ENCODE data around the gene ACAD8.

The ACAD8 gene

GRCh38 chr11:134290646-134291045 lies 37.3 kb downstream of the ACAD8 start:
- no peak for DNase-seq (ENCODE audit: low spot score)

DNA sequence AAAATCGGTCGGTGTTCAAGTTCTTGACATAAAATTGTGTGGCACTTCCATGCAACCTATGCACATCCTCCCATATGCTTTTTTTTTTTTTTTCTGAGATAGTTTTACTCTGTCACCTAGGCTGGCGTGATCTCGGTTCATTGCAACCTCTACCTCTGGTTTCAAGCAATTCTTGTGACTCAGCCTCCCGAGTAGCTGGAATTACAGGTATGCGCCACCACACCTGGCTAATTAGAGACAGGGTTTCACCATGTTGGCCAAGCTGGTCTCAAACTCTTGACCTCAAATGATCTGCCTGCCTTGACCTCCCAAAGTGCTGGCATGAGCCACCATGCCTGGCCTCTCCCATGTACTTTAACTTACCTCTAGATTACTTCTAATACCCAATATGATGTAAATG lies 37.8 kb downstream of the ACAD8 start:
- DNase-seq (ENCODE audit: low spot score) = no peak

- no peak for DNase-seq (ENCODE audit: low spot score)
Observed at GRCh38 chr11:134292661-134293060, 39.3 kb downstream of the ACAD8 start.

GRCh38 chr11:134293119-134294113 lies 40.0 kb downstream of the ACAD8 start:
- no peak for DNase-seq (ENCODE audit: low spot score)

GRCh38 chr11:134294664-134295063 lies 41.3 kb downstream of the ACAD8 start:
- no peak for DNase-seq (ENCODE audit: low spot score)

- DNase-seq (ENCODE audit: low spot score) = no peak
Observed at GRCh38 chr11:134312223-134312622, 58.9 kb downstream of the ACAD8 start.

GRCh38 chr11:134312807-134313206 lies 59.4 kb downstream of the ACAD8 start:
- DNase-seq (ENCODE audit: low spot score) = no peak

DNA sequence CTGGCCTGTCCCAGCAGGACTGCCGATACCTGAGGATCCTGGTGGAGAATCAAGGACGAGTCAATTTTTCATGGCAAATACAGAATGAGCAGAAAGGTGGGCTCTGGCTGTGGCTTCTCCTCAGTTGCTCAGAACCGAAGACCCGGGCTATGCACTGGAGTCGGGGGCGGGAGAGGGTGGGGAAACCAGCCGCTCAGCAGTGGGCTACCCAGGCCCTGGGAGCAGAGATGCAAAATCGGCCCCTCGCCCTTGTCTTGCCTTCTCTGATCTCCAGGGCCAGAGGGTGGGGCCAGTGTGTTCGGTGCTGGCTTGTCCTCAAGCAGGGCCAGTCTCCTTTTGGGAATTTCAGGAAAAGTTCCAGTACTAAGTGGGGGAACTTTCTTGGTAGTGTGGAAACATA lies 60.0 kb downstream of the ACAD8 start:
- DNase-seq (ENCODE audit: low spot score) = no peak

DNA sequence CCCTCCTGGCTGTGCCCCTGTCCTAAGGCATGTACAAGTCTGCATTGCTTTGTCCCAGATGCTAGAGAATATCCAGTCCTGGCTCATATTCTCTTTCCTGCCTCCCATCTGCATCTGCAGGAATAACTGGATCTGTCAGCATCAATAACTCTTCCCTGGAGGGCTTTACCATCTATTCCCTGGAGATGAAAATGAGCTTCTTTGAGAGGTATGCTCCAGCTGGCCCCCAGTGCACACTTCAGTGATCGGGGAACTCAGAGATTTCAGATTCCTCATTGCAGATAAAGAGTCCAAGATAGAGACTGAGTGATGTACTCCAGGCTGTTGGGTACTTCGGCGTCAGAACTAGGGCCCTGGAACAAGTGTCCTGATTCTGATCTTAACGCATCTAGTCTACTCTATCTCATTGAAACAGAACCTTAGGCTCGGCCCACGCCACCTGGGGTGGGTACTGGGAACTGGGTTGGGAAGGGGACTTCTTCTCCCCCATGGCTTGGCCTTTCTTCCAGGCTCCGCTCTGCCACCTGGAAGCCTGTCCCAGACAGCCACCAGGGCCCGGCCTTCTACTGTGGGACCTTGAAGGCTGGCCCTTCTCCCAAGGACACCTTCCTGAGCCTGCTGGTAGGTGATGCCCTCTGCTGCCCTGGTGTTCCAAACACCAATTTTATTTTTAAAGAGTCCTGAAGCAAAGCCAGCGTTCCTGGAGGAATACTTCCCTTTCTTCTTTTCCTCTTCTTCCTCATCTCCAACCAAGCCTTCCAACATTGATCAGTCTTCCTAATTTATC lies 60.6 kb downstream of the ACAD8 start:
- DNase-seq (ENCODE audit: low spot score) = no peak

Data from germinal center (tissue), 1 donor.